Gastroesophageal sphincter (tissue), 3 donors: ENCODE data around the gene RAB14.

Experiments
- EP300 ChIP-seq: sonication (generic); formaldehyde crosslinking; IDR thresholded peaks from one replicate; pipeline ENCODE4 v1.6.1; 2017; ENCODE audit warnings: antibody characterized with exemption, mild to moderate bottlenecking
- POLR2A ChIP-seq, 2 donors: fragments of 450-650 bp; IDR thresholded peaks; one replicate each; pipeline ENCODE4 v1.6.1; 2017; ENCODE audit warnings: antibody characterized with exemption in 2 of 2, mild to moderate bottlenecking in 2 of 2, moderate library complexity in 1 of 2
- POLR2AphosphoS5 ChIP-seq: sonication (generic); formaldehyde crosslinking; IDR thresholded peaks from one replicate; pipeline ENCODE4 v1.6.1; 2017; ENCODE audit warnings: antibody characterized with exemption
- TF ChIP-seq, protein P1 (sequence below), 4 experiments: fragments of 200-600 bp in 2 of 4; fragments of 450-650 bp in 2 of 4; sonication (generic) in 1 of 4; IDR thresholded peaks; one replicate each; pipeline ENCODE4 v1.5.1; 2017 to 2019; ENCODE audit warnings: antibody characterized with exemption in 4 of 4, mild to moderate bottlenecking in 2 of 4, moderate library complexity in 2 of 4

DNA sequence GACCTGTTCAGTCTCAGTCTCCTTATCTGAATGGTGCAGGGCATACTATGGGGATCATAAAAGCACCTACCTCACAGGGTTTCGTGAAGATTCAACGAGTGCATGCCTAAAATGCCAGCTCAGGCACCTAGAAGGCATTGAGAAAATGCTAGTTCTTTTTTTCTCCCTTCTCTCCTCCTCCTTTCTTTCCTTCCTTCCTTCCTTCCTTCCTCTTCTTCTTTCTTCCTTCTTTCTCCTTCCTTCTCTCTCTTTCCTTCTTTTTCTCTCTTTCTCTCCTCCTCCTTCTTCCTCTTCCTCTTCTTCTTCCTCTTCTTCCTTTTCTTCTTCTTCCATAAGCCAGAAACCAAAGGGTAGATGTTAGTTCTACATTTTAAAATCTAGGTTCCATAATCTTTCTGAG is 12.3 kb upstream of the RAB14 start:
- TF ChIP-seq, protein P1, sequence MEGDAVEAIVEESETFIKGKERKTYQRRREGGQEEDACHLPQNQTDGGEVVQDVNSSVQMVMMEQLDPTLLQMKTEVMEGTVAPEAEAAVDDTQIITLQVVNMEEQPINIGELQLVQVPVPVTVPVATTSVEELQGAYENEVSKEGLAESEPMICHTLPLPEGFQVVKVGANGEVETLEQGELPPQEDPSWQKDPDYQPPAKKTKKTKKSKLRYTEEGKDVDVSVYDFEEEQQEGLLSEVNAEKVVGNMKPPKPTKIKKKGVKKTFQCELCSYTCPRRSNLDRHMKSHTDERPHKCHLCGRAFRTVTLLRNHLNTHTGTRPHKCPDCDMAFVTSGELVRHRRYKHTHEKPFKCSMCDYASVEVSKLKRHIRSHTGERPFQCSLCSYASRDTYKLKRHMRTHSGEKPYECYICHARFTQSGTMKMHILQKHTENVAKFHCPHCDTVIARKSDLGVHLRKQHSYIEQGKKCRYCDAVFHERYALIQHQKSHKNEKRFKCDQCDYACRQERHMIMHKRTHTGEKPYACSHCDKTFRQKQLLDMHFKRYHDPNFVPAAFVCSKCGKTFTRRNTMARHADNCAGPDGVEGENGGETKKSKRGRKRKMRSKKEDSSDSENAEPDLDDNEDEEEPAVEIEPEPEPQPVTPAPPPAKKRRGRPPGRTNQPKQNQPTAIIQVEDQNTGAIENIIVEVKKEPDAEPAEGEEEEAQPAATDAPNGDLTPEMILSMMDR (IDR thresholded peaks at IDR 0.05) = no peak
- TF ChIP-seq POLR2AphosphoS5 (no peak), POLR2A (IDR thresholded peaks at IDR 0.05) (no peak), EP300 (no peak)
